ENCODE results near the gene LCOR.

- no peak for TF ChIP-seq BRCA1 (CRISPR knock-in tag; IDR thresholded peaks at IDR 0.05)
- no peak for TF ChIP-seq MAFF (IDR thresholded peaks at IDR 0.05; ENCODE audit: low read depth, low read length)
- no peak for TF ChIP-seq POLR2A (IDR thresholded peaks at IDR 0.05; ENCODE audit: insufficient read depth in 1 of 2, low read depth in 2 of 2, low read length in 2 of 2)
- TF ChIP-seq MAX (IDR thresholded peaks at IDR 0.05) = no peak
- no peak for TF ChIP-seq ZNF605 (CRISPR knock-in tag; IDR thresholded peaks at IDR 0.05)
- TF ChIP-seq PAX8 (CRISPR knock-in tag; IDR thresholded peaks at IDR 0.05; ENCODE audit: borderline replicate concordance) = no peak
- TF ChIP-seq FOSL1 (CRISPR knock-in tag; IDR thresholded peaks at IDR 0.05; ENCODE audit: borderline replicate concordance) = no peak
- no peak for TF ChIP-seq POLR2AphosphoS2 (IDR thresholded peaks at IDR 0.05; ENCODE audit: low read depth, low read length)
- no peak for TF ChIP-seq ZNF142 (CRISPR knock-in tag; IDR thresholded peaks at IDR 0.05)
- no peak for TF ChIP-seq MYC (CRISPR knock-in tag; IDR thresholded peaks at IDR 0.05; ENCODE audit: borderline replicate concordance)
- no peak for TF ChIP-seq SYNCRIP (IDR thresholded peaks at IDR 0.05; ENCODE audit: insufficient read depth, low read depth, low read length)
- TF ChIP-seq POLR2AphosphoS5 (IDR thresholded peaks at IDR 0.05; ENCODE audit: low read depth, low read length) = no peak
Observed at GRCh38 chr10:97025613-97026242, 193.6 kb downstream of the LCOR start.
